ENCODE measurements around the gene ANKS4B.

- TF ChIP-seq EZH2 (IDR thresholded peaks at IDR 0.05; ENCODE audit: borderline replicate concordance, low read depth, low read length, severe bottlenecking) (no peak), CTCF (IDR thresholded peaks at IDR 0.05; ENCODE audit: extremely low read depth in 1 of 2, insufficient read depth in 1 of 2, low read depth in 1 of 2, low read length in 2 of 2) (no peak), JUN (IDR thresholded peaks at IDR 0.05; ENCODE audit: borderline replicate concordance, insufficient read depth, insufficient read length, low read depth) (no peak), MYC (IDR thresholded peaks at IDR 0.05; ENCODE audit: low read depth, low read length) (no peak), POLR2AphosphoS5 (IDR thresholded peaks at IDR 0.05; ENCODE audit: insufficient read depth, low read depth, low read length) (no peak), POLR2A (IDR thresholded peaks at IDR 0.05; ENCODE audit: low read depth, low read length) (no peak), MAX (IDR thresholded peaks at IDR 0.05; ENCODE audit: insufficient read depth, insufficient read length) (no peak)
Observed at GRCh38 chr16:21239646-21240045, 6.1 kb downstream of the ANKS4B start.

All from endothelial cell of umbilical vein (primary cell).